ENCODE results near the gene RSAD2. TPM values are rescaled to one million over a fixed set of nuclear protein-coding genes. Genes with fewer than 3 reads are reported as not detected.

Gene RSAD2
- total and polyA plus RNA-seq, 9 of the 15 experiments (the other 6 are each of a cell fraction or from before 2014, with no cell fraction given) = 0.15 to 1.4 (median 0.28) TPM

DNA sequence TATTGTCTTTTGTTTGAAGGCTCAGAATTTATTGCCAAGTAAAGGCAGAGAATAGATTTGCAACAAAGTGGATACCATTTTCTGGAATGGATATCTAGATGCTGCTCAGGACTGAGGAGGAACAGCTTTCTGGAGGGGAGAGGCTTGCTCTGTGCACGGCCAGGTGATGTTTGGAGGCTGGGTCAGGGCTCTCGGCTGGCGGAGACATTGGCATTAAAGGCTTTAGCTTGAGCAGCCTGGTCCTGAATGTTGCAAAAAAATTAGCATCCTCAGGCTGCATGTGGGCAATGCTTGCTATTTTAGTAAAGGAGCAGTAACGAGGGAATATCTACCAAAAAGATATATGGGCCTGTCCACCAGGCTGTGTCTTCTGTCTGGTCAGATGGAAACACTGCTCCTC lies 60.0 kb downstream of the RSAD2 start (continued):
- no peak for TF ChIP-seq POLR3A (IDR thresholded peaks at IDR 0.05; ENCODE audit: borderline replicate concordance, extremely low read depth, insufficient read depth, insufficient read length)

- Histone ChIP-seq H3K9me3 (replicated peaks; ENCODE audit: control insufficient read depth, insufficient read depth, low read depth, low read length) (no peaks in the 10 kb centered on the region), H3K27me3 (ENCODE audit: control insufficient read depth in 2 of 2, insufficient read depth in 2 of 2, low read length in 2 of 2) (no peaks in the 10 kb centered on the region), H2AFZ (ENCODE audit: low read depth, low read length) (no peak overlapping the region), H3K4me1 (replicated peaks in 1 of 2; ENCODE audit: control insufficient read depth in 2 of 2, insufficient read depth in 2 of 2, low read length in 2 of 2) (no peaks in the 10 kb centered on the region; a peak in 2 of 5 replicates), H4K20me1 (replicated peaks; ENCODE audit: control insufficient read depth, insufficient read depth, low read length) (0 out of 2 replicates have a peak, but pooled peaks cover 6% of the 10 kb centered on the region), H3K27ac (ENCODE audit: extremely low read depth, low read depth, low read length) (no peak overlapping the region), H3K4me3 (no peak overlapping the region), H3K4me2 (ENCODE audit: insufficient read depth, low read length) (no peak overlapping the region), H3K79me2 (ENCODE audit: control insufficient read depth, insufficient read depth, low read length) (no peaks in the 10 kb centered on the region), H3K9me1 (ENCODE audit: control insufficient read depth, insufficient read depth, low read length) (no peaks in the 10 kb centered on the region), H3K36me3 (ENCODE audit: control insufficient read depth, insufficient read depth, low read length) (no peaks in the 10 kb centered on the region; the same call in 2 of the 3 replicates), H3K9ac (ENCODE audit: insufficient read depth in 1 of 2, low read depth in 2 of 2, low read length in 2 of 2) (no peak overlapping the region)
- FAIRE-seq = no peak
- ATAC-seq = no peak
- WGBS (ENCODE audit: insufficient coverage, low coverage, missing lambda C conversion rate) = 8% methylated on average over 2 of the region's 2 CpGs
- DNase-seq (ENCODE audit: extremely low read depth in 1 of 4, low spot score in 3 of 4) = no peak
- BruUV-seq (replicated peaks) = no TSS peak
- CTCF ChIA-PET (ENCODE audit: low intra/inter-chr PET ratio) = no interaction called here
- POLR2A ChIA-PET = no interaction called here
- intact Hi-C loops (cut with micrococcal nuclease) = no loop called here
- in situ Hi-C loops (cut with MboI) = no loop called here
- no peak for TF ChIP-seq ATF4 (CRISPR knock-in tag; IDR thresholded peaks at IDR 0.05)
- no peak for TF ChIP-seq ZBTB11 (CRISPR knock-in tag; IDR thresholded peaks at IDR 0.05)
- TF ChIP-seq PRDM10 (IDR thresholded peaks at IDR 0.05; ENCODE audit: partially characterized antibody) = no peak
- TF ChIP-seq NFRKB (IDR thresholded peaks at IDR 0.05; ENCODE audit: low read depth) = no peak
- TF ChIP-seq NUFIP1 (IDR thresholded peaks at IDR 0.05; ENCODE audit: partially characterized antibody) = no peak
- TF ChIP-seq PTRF (tag; IDR thresholded peaks at IDR 0.05) = no peak
- no peak for TF ChIP-seq TFE3 (CRISPR knock-in tag; IDR thresholded peaks at IDR 0.05)
- no peak for TF ChIP-seq RAD51 (IDR thresholded peaks at IDR 0.05; ENCODE audit: borderline replicate concordance, low read depth)
- no peak for TF ChIP-seq ZNF143 (CRISPR knock-in tag; IDR thresholded peaks at IDR 0.05)
- TF ChIP-seq NELFE (IDR thresholded peaks at IDR 0.05; ENCODE audit: insufficient read depth, insufficient read length) = no peak
Observed at GRCh38 chr2:6939071-6939470, 61.5 kb downstream of the RSAD2 start.
